Caco-2 (cell line): ENCODE data around the gene OTUB1. TPM values are rescaled to one million over a fixed set of nuclear protein-coding genes. Genes with fewer than 3 reads are reported as not detected.

Source experiments
- BruUV-seq: library from RNA; stranded (reverse); fragments of 400-500 nt; replicated peaks from 2 replicates; lab custom pipeline; 2021; lab: Mats Ljungman, UMichigan
- CTCF ChIA-PET: fragments of 300-600 bp; sonication (Branson Sonifier 250); formaldehyde crosslinking; loops from one replicate; lab custom pipeline; 2022; ENCODE audit warnings: antibody characterized with exemption; lab: Charles Lee
- POLR2A ChIA-PET: fragments of 300-600 bp; sonication (Branson Sonifier 250); formaldehyde crosslinking; loops from one replicate; lab custom pipeline; 2022; ENCODE audit warnings: antibody characterized with exemption; lab: Charles Lee
- DNase-seq, 2 experiments: peaks; one replicate each; pipeline versions ENCODE4 v3.0.0 to v3.0.0-alpha.2; 2020 to 2022
- H3K27me3 ChIP-seq: replicated peaks from 2 replicates; pipeline ENCODE4 v1.6.0; 2011; ENCODE audit warnings: low read length; ENCODE audit not compliant: control insufficient read depth, insufficient read depth
- H3K36me3 ChIP-seq: 2 replicates; pipeline ENCODE4 v1.5.1; 2011; ENCODE audit warnings: low read length; ENCODE audit not compliant: control insufficient read depth, insufficient read depth
- H3K4me1 ChIP-seq: fragments of 250-450 bp; sonication (Bioruptor Pico); 2 replicates; pipeline ENCODE4 v1.5.1; 2020; ENCODE audit warnings: mild to moderate bottlenecking
- H3K4me3 ChIP-seq: 2 replicates; pipeline ENCODE4 v1.5.1; 2011; ENCODE audit warnings: low read depth, mild to moderate bottlenecking, control low read depth, low read length
- H3K9me3 ChIP-seq: fragments of 250-450 bp; sonication (Bioruptor Pico); 2 replicates; pipeline ENCODE4 v1.5.1; 2020; ENCODE audit warnings: mild to moderate bottlenecking, moderate library complexity
- H3K27ac Mint-ChIP-seq: one replicate; pipeline ENCODE4 v1.8.0; 2022; ENCODE audit warnings: mixed read lengths; ENCODE audit not compliant: unreplicated experiment
- H3K27me3 Mint-ChIP-seq: one replicate; pipeline ENCODE4 v1.8.0; 2022; ENCODE audit warnings: mixed read lengths; ENCODE audit not compliant: insufficient read depth, unreplicated experiment
- H3K36me3 Mint-ChIP-seq: one replicate; pipeline ENCODE4 v1.8.0; 2022; ENCODE audit warnings: mild to moderate bottlenecking, mixed read lengths; ENCODE audit not compliant: insufficient read depth, unreplicated experiment
- H3K4me1 Mint-ChIP-seq: one replicate; pipeline ENCODE4 v1.8.0; 2022; ENCODE audit warnings: low read depth, mixed read lengths; ENCODE audit not compliant: unreplicated experiment
- H3K4me3 Mint-ChIP-seq: one replicate; pipeline ENCODE4 v1.8.0; 2022; ENCODE audit warnings: mild to moderate bottlenecking, moderate library complexity, mixed read lengths; ENCODE audit not compliant: unreplicated experiment
- H3K9me3 Mint-ChIP-seq: one replicate; pipeline ENCODE4 v1.8.0; 2022; ENCODE audit warnings: mixed read lengths; ENCODE audit not compliant: unreplicated experiment
- intact Hi-C: fragments of 100-400 bp; cut with micrococcal nuclease; formaldehyde crosslinking; loops from one replicate; pipeline ENCODE4 v1.10.0; 2022; ENCODE audit not compliant: unreplicated experiment
- total RNA-seq: library from RNA; stranded (reverse); gene quantifications from 2 replicates; pipeline ENCODE4 v1.2.3, GENCODE V29; 2022
- TF ChIP-seq, protein P1 (sequence below), 2 experiments: fragments of 200-600 bp in 1 of 2; IDR thresholded peaks; 1 replicate in 1 of 2; 2 replicates in 1 of 2; pipeline versions ENCODE4 v1.5.1 to v1.8.0; 2011 to 2022; ENCODE audit warnings: antibody characterized with exemption in 1 of 2, control low read depth in 1 of 2, inconsistent platforms in 1 of 2, low read depth in 1 of 2, low read length in 1 of 2, mild to moderate bottlenecking in 1 of 2, moderate library complexity in 1 of 2; ENCODE audit not compliant: insufficient read depth in 1 of 2, severe bottlenecking in 1 of 2, unreplicated experiment in 1 of 2

Gene OTUB1
- total RNA-seq, 1 experiment from 2014 or later, result 152 TPM

DNA sequence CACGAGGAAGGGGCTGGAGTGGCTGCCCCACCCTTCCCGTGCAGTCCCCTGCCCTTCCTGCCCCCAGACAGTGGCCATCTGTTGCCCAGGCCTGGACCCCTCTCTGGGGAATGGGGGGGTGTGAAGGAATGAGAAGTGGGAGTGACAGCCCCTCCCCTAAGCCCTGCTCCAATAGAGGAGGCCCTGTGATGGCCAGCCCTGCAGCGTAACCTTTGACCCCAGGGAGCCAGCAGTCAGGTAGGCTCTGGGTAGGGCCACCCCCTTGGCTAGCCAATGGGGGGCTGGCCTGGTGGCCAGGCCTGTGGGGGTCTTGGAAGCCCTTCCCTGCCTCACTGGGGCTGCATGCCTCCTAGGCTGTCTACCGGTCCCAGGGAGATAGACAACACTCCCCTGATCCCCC lies 56.1 kb downstream of the OTUB1 start:
- intact Hi-C loops, result no loop called here
- ChIA-PET CTCF (no interaction called here), POLR2A (no interaction called here)
- no peaks in the 10 kb centered on the region for H3K27me3 Mint-ChIP-seq
- H3K27ac Mint-ChIP-seq, result no peak overlapping the region
- H3K27me3 ChIP-seq, result no peaks in the 10 kb centered on the region
- peak in 1 of 2 experiments; percentile 33 for DNase-seq
- no peaks in the 10 kb centered on the region; the same call in 1 of the 2 replicates for H3K36me3 ChIP-seq
- no peak overlapping the region for H3K4me3 ChIP-seq
- H3K36me3 Mint-ChIP-seq, result no peaks in the 10 kb centered on the region
- no peaks in the 10 kb centered on the region for H3K9me3 ChIP-seq
- peaks cover 7% of the 10 kb centered on the region for H3K4me1 Mint-ChIP-seq
- BruUV-seq, result no TSS peak
- TF ChIP-seq, protein P1, sequence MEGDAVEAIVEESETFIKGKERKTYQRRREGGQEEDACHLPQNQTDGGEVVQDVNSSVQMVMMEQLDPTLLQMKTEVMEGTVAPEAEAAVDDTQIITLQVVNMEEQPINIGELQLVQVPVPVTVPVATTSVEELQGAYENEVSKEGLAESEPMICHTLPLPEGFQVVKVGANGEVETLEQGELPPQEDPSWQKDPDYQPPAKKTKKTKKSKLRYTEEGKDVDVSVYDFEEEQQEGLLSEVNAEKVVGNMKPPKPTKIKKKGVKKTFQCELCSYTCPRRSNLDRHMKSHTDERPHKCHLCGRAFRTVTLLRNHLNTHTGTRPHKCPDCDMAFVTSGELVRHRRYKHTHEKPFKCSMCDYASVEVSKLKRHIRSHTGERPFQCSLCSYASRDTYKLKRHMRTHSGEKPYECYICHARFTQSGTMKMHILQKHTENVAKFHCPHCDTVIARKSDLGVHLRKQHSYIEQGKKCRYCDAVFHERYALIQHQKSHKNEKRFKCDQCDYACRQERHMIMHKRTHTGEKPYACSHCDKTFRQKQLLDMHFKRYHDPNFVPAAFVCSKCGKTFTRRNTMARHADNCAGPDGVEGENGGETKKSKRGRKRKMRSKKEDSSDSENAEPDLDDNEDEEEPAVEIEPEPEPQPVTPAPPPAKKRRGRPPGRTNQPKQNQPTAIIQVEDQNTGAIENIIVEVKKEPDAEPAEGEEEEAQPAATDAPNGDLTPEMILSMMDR (IDR thresholded peaks at IDR 0.05; ENCODE audit: insufficient read depth in 1 of 2, low read depth in 1 of 2, low read length in 1 of 2, severe bottlenecking in 1 of 2, unreplicated experiment in 1 of 2), result no peak
- no peaks in the 10 kb centered on the region for H3K9me3 Mint-ChIP-seq
- no peak overlapping the region for H3K4me3 Mint-ChIP-seq
- peaks cover 13% of the 10 kb centered on the region for H3K4me1 ChIP-seq

DNA sequence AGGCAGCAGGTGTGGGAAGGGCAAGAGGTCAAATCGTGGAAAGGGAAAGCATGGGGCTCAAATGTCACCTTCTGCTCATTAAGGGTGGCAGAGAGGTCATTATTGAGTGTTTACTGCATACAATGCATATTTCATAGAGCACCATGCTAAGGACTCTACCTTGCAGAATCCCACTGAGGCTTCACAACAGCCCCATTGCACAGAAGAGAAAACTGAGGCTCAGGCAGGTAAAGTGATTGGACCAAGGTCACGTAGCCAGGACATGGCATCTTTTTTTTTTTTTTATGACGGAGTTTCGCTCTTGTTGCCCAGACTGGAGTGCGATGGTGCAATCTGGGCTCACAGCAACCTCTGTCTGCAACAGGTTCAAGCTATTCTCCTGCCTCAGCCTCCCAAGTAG lies 57.3 kb downstream of the OTUB1 start:
- CTCF ChIA-PET, result interaction anchor here (0.7 kb wide), 1 partner anchor 8 kb away, joined by 3 read pairs; no protein-coding TSS in a partner anchor
- Mint-ChIP-seq H3K27me3 (no peaks in the 10 kb centered on the region), H3K4me3 (no peak overlapping the region), H3K9me3 (no peaks in the 10 kb centered on the region), H3K36me3 (no peaks in the 10 kb centered on the region), H3K27ac (no peak overlapping the region), H3K4me1 (peaks cover 7% of the 10 kb centered on the region)
- intact Hi-C loops, result no loop called here
- Histone ChIP-seq H3K9me3 (no peaks in the 10 kb centered on the region), H3K36me3 (no peaks in the 10 kb centered on the region; the same call in 1 of the 2 replicates), H3K4me1 (peaks cover 13% of the 10 kb centered on the region), H3K4me3 (no peak overlapping the region), H3K27me3 (no peaks in the 10 kb centered on the region)
- POLR2A ChIA-PET, result no interaction called here
- TF ChIP-seq, protein P1 (IDR thresholded peaks at IDR 0.05; ENCODE audit: insufficient read depth in 1 of 2, low read depth in 1 of 2, low read length in 1 of 2, severe bottlenecking in 1 of 2, unreplicated experiment in 1 of 2), result no peak
- BruUV-seq, result no TSS peak
- no peak for DNase-seq

DNA sequence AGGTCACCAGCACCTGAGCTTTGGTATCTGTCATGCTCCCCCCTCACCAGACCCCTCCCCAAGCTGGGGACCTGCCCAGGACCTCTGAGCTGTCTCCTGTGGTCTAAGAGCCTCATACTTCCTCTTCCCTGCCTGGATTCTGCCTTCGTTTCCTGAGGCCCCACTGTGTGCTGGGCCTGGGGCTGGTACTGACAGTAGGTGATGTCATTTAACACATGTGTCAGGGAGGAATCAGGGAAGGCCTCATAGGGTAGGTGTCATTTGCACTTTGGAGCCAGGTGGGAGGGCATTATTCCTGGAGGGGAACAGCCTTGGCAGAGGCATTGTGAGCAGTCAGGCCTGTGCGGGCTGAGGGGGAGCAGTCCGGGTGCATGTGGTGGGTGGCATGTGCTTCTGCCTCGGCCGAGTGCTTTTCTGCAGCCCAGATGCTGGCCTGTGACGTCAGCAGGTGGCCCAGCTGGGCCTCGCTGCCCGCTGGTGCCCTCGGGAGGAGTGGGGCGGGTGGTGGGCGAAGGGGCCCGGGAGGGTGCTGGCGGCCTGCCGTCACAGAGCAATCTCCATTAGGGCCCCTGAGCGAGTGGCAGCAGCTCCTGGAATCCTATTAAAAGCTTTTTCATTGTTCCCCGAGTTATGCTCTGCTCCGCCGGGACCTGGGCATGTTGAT lies 58.6 kb downstream of the OTUB1 start:
- Histone ChIP-seq H3K27me3 (no peaks in the 10 kb centered on the region), H3K4me1 (peaks cover 13% of the 10 kb centered on the region), H3K36me3 (no peaks in the 10 kb centered on the region; the same call in 1 of the 2 replicates), H3K9me3 (no peaks in the 10 kb centered on the region), H3K4me3 (no peak overlapping the region)
- no peak overlapping the region for H3K27ac Mint-ChIP-seq
- H3K9me3 Mint-ChIP-seq, result no peaks in the 10 kb centered on the region
- ChIA-PET CTCF (interaction anchor here (0.7 kb wide), 1 partner anchor 47 kb away, joined by 3 read pairs; no protein-coding TSS in a partner anchor), POLR2A (interaction anchor here (0.6 to 0.7 kb wide), 2 partner anchors 87 to 183 kb away, joined by 5 to 6 read pairs; no protein-coding TSS in a partner anchor)
- H3K4me1 Mint-ChIP-seq, result peaks cover 7% of the 10 kb centered on the region
- DNase-seq, result no peak
- intact Hi-C loops, result no loop called here
- no TSS peak for BruUV-seq
- H3K4me3 Mint-ChIP-seq, result no peak overlapping the region
- no peaks in the 10 kb centered on the region for H3K27me3 Mint-ChIP-seq
- TF ChIP-seq, protein P1 (IDR thresholded peaks at IDR 0.05; ENCODE audit: insufficient read depth in 1 of 2, low read depth in 1 of 2, low read length in 1 of 2, severe bottlenecking in 1 of 2, unreplicated experiment in 1 of 2), result no peak
- no peaks in the 10 kb centered on the region for H3K36me3 Mint-ChIP-seq
